H1 (cell line): ENCODE results near the gene BCL2L13. TPM values are rescaled to one million over a fixed set of nuclear protein-coding genes. Genes with fewer than 3 reads are reported as not detected.
A peak's percentile ranks its signal among the peaks of the same experiment; 100 is the strongest.

ENCODE experiments used
- CTCF ChIA-PET: fragments of 300-600 bp; sonication (Branson Sonifier 250); formaldehyde crosslinking; loops from one replicate; lab custom pipeline; 2021; ENCODE audit not compliant: partially characterized antibody; lab: Charles Lee
- POLR2A ChIA-PET: fragments of 300-600 bp; sonication (Branson Sonifier 250); formaldehyde crosslinking; loops from one replicate; lab custom pipeline; 2021; ENCODE audit warnings: inconsistent platforms; ENCODE audit not compliant: partially characterized antibody; lab: Charles Lee
- DNase-seq, 2 experiments: peaks; one replicate each; pipeline versions ENCODE4 v3.0.0 to v3.0.0-alpha.2; 2010 to 2022; ENCODE audit warnings: low spot score in 2 of 2, low read depth in 1 of 2, mixed read lengths in 1 of 2
- FAIRE-seq: peaks from 2 replicates; lab custom pipeline; 2011; peaks lifted over from hg19 to GRCh38; lab: Jason Lieb, UNC
- H2AFZ ChIP-seq: 2 replicates; pipeline ENCODE4 v1.8.1; 2012; ENCODE audit warnings: low read length, inconsistent platforms
- H2AK5ac ChIP-seq: 2 replicates; pipeline ENCODE4 v1.6.1; 2013; ENCODE audit warnings: low read depth, low read length
- H2BK120ac ChIP-seq: replicated peaks from 2 replicates; pipeline ENCODE3; 2013; ENCODE audit warnings: low read depth, low read length, inconsistent platforms
- H2BK12ac ChIP-seq: 2 replicates; pipeline ENCODE4 v1.6.1; 2013; ENCODE audit warnings: low read depth, low read length
- H2BK15ac ChIP-seq: 2 replicates; pipeline ENCODE4 v1.6.1; 2013; ENCODE audit warnings: low read length
- H2BK20ac ChIP-seq: 2 replicates; pipeline ENCODE4 v1.6.1; 2013; ENCODE audit warnings: low read length
- H2BK5ac ChIP-seq: 2 replicates; pipeline ENCODE4 v1.6.1; 2013; ENCODE audit warnings: low read depth, low read length
- H3K14ac ChIP-seq: 2 replicates; pipeline ENCODE4 v1.6.1; 2013; ENCODE audit warnings: inconsistent platforms; ENCODE audit not compliant: insufficient read length
- H3K18ac ChIP-seq: 2 replicates; pipeline ENCODE4 v1.6.1; 2013; ENCODE audit warnings: low read length; ENCODE audit errors: extremely low read depth
- H3K23ac ChIP-seq: 2 replicates; pipeline ENCODE4 v1.6.1; 2013; ENCODE audit warnings: inconsistent platforms; ENCODE audit not compliant: insufficient read length
- H3K23me2 ChIP-seq: 2 replicates; pipeline ENCODE4 v1.6.1; 2013; ENCODE audit warnings: low read depth, low read length
- H3K27ac ChIP-seq: 2 replicates; pipeline ENCODE4 v1.6.1; 2011; ENCODE audit warnings: low read depth, low read length, inconsistent platforms
- H3K27me3 ChIP-seq, 4 experiments: replicated peaks in 1 of 4; 1 replicate in 1 of 4; 2 replicates in 3 of 4; pipeline versions ENCODE4 v1.6.1 to v1.8.1; 2011 to 2013; ENCODE audit warnings: low read length in 3 of 4, mild to moderate bottlenecking in 3 of 4, inconsistent platforms in 2 of 4, mixed read lengths in 2 of 4, moderate library complexity in 1 of 4; ENCODE audit not compliant: control insufficient read depth in 3 of 4, insufficient read depth in 3 of 4; ENCODE audit errors: extremely low read depth in 1 of 4
- H3K36me3 ChIP-seq, 4 experiments: 2 replicates each; pipeline versions ENCODE4 v1.6.1 to v1.8.1; 2011 to 2013; ENCODE audit warnings: mild to moderate bottlenecking in 4 of 4, low read length in 3 of 4, moderate library complexity in 2 of 4, control low read depth in 1 of 4, inconsistent platforms in 1 of 4; ENCODE audit not compliant: insufficient read depth in 4 of 4, control insufficient read depth in 2 of 4
- H3K4ac ChIP-seq: replicated peaks from 2 replicates; pipeline ENCODE3; 2013; ENCODE audit warnings: low read length, low read depth, mixed read lengths, inconsistent platforms; ENCODE audit not compliant: insufficient read length
- H3K4me1 ChIP-seq, 4 experiments: replicated peaks in 1 of 4; 1 replicate in 1 of 4; 2 replicates in 3 of 4; pipeline versions ENCODE4 v1.6.1 to v1.8.1; 2011 to 2013; ENCODE audit warnings: low read length in 3 of 4, inconsistent platforms in 2 of 4, mixed read lengths in 1 of 4; ENCODE audit not compliant: insufficient read depth in 4 of 4, control insufficient read depth in 3 of 4
- H3K4me2 ChIP-seq, 2 experiments: 2 replicates each; pipeline versions ENCODE4 v1.6.1 to v1.8.1; 2011 to 2013; ENCODE audit warnings: low read depth in 2 of 2, low read length in 2 of 2, control low read depth in 1 of 2, inconsistent platforms in 1 of 2, mild to moderate bottlenecking in 1 of 2; ENCODE audit not compliant: insufficient read depth in 1 of 2
- H3K4me3 ChIP-seq, 4 experiments: fragments of 200-600, 300-600 bp in 1 of 4; sonication (generic), shearing (Covaris generic), sonication (Bioruptor Twin) in 1 of 4; 2 replicates each; pipeline versions ENCODE4 v1.5.1 to v1.8.1; 2011 to 2016; ENCODE audit warnings: low read length in 4 of 4, low read depth in 3 of 4, control low read depth in 2 of 4, inconsistent platforms in 2 of 4, mild to moderate bottlenecking in 2 of 4, mixed read lengths in 1 of 4, moderate library complexity in 1 of 4; ENCODE audit not compliant: insufficient read depth in 2 of 4; ENCODE audit errors: extremely low read depth in 1 of 4
- H3K56ac ChIP-seq: replicated peaks from 2 replicates; pipeline ENCODE3; 2013; ENCODE audit warnings: low read depth, mild to moderate bottlenecking, mixed read lengths, low read length, inconsistent platforms; ENCODE audit not compliant: insufficient read length
- H3K79me1 ChIP-seq: 2 replicates; pipeline ENCODE4 v1.6.1; 2013; ENCODE audit warnings: low read depth, low read length, control low read depth
- H3K79me2 ChIP-seq, 2 experiments: 2 replicates each; pipeline versions ENCODE4 v1.6.1 to v1.8.1; 2012 to 2013; ENCODE audit warnings: low read length in 2 of 2, mild to moderate bottlenecking in 2 of 2, inconsistent platforms in 1 of 2; ENCODE audit not compliant: insufficient read depth in 2 of 2, control insufficient read depth in 1 of 2
- H3K9ac ChIP-seq, 4 experiments: replicated peaks in 1 of 4; 1 replicate in 1 of 4; 2 replicates in 3 of 4; pipeline versions ENCODE4 v1.6.1 to v1.8.1; 2011 to 2013; ENCODE audit warnings: low read depth in 3 of 4, low read length in 3 of 4, control low read depth in 2 of 4, mild to moderate bottlenecking in 2 of 4, moderate library complexity in 2 of 4, inconsistent platforms in 1 of 4; ENCODE audit errors: extremely low read depth in 1 of 4
- H3K9me3 ChIP-seq, 2 experiments: 2 replicates each; pipeline versions ENCODE4 v1.6.1 to v1.8.1; 2012 to 2013; ENCODE audit warnings: mild to moderate bottlenecking in 2 of 2, moderate library complexity in 2 of 2, control low read depth in 1 of 2, inconsistent platforms in 1 of 2, low read depth in 1 of 2, low read length in 1 of 2, mixed read lengths in 1 of 2; ENCODE audit not compliant: insufficient read depth in 2 of 2
- H4K20me1 ChIP-seq, 2 experiments: replicated peaks in 1 of 2; 2 replicates each; pipeline versions ENCODE3 to v1.8.1; 2011 to 2013; ENCODE audit warnings: inconsistent platforms in 2 of 2, low read length in 2 of 2, mild to moderate bottlenecking in 1 of 2; ENCODE audit not compliant: insufficient read depth in 2 of 2, control insufficient read depth in 1 of 2
- H4K5ac ChIP-seq: 2 replicates; pipeline ENCODE4 v1.6.1; 2013; ENCODE audit warnings: low read length, low read depth, mixed read lengths, inconsistent platforms; ENCODE audit not compliant: insufficient read length
- H4K8ac ChIP-seq: 2 replicates; pipeline ENCODE4 v1.8.0; 2013; ENCODE audit warnings: mild to moderate bottlenecking, moderate library complexity, low read length, inconsistent platforms; ENCODE audit not compliant: insufficient read depth; ENCODE audit errors: extremely low read depth
- H4K91ac ChIP-seq: replicated peaks from 2 replicates; pipeline ENCODE3; 2013; ENCODE audit warnings: low read length, mixed read lengths, inconsistent platforms; ENCODE audit not compliant: insufficient read length
- HDAC2 ChIP-seq, 2 experiments: fragments of 300-600 bp in 1 of 2; sonication (generic) in 1 of 2; IDR thresholded peaks; 2 replicates each; pipeline ENCODE4 v1.6.1; 2011 to 2012; ENCODE audit warnings: low read depth in 2 of 2, low read length in 2 of 2, mild to moderate bottlenecking in 2 of 2, moderate library complexity in 2 of 2, borderline replicate concordance in 1 of 2, inconsistent platforms in 1 of 2
- KDM5A ChIP-seq: fragments of 200-600 bp; IDR thresholded peaks from 2 replicates; pipeline ENCODE4 v1.7.1; 2012; ENCODE audit warnings: mild to moderate bottlenecking, low read length, inconsistent platforms, mixed read lengths
- RNF2 ChIP-seq: fragments of 200-900, 300-1000 bp; sonication (generic); IDR thresholded peaks from 2 replicates; pipeline ENCODE4 v1.7.1; 2016; ENCODE audit warnings: borderline replicate concordance, low read depth, mild to moderate bottlenecking, antibody characterized with exemption, low read length; ENCODE audit not compliant: poor library complexity, severe bottlenecking; ENCODE audit errors: missing control alignments
- SAP30 ChIP-seq: fragments of 300-600 bp; sonication (generic); IDR thresholded peaks from 2 replicates; pipeline ENCODE4 v1.7.1; 2012; ENCODE audit warnings: low read length, moderate library complexity, mild to moderate bottlenecking, inconsistent platforms; ENCODE audit not compliant: insufficient read depth, insufficient replicate concordance
- SIX5 ChIP-seq: IDR thresholded peaks from 2 replicates; pipeline ENCODE4 v1.6.1; 2011; ENCODE audit warnings: mild to moderate bottlenecking, low read depth, low read length
- SP1 ChIP-seq: IDR thresholded peaks from 2 replicates; pipeline ENCODE4 v1.6.1; 2011; ENCODE audit warnings: low read depth, low read length
- SP4 ChIP-seq: IDR thresholded peaks from 2 replicates; pipeline ENCODE4 v1.6.1; 2012; ENCODE audit warnings: low read length, inconsistent platforms
- TCF12 ChIP-seq: IDR thresholded peaks from 2 replicates; pipeline ENCODE4 v1.6.1; 2011; ENCODE audit warnings: low read depth, mild to moderate bottlenecking, low read length
- ZNF274 ChIP-seq: IDR thresholded peaks from 2 replicates; pipeline ENCODE4 v1.7.0; 2012; ENCODE audit warnings: low read length, borderline replicate concordance; ENCODE audit errors: extremely low read depth
- WGBS, 2 experiments: shearing (Covaris generic) in 1 of 2; methylation state at CpG; one replicate each; pipeline versions ENCODE4 v1.1.6 to v1.1.7; 2013 to 2015; ENCODE audit warnings: low lambda C conversion rate in 2 of 2, mixed read lengths in 2 of 2, inconsistent platforms in 1 of 2, low coverage in 1 of 2, missing lambda C conversion rate in 1 of 2; ENCODE audit not compliant: insufficient replicate concordance in 2 of 2, insufficient coverage in 1 of 2, insufficient read length in 1 of 2; ENCODE audit errors: extremely low coverage in 1 of 2, missing lambda C conversion rate in 1 of 2; 5-methylcytosine and 5-hydroxymethylcytosine counted together
- polyA plus RNA-seq, 7 experiments: library from polyadenylated mRNA; depleted of rRNA in 3 of 7; stranded (reverse) in 5 of 7; unstranded in 2 of 7; fragments of >200 nt in 5 of 7; fragments of 200-250 nt in 2 of 7; gene quantifications; 1 replicate in 5 of 7; 2 replicates in 1 of 7; 4 replicates in 1 of 7; pipeline versions ENCODE4 v1.2.1 to v1.2.3, GENCODE V29; 2011 to 2013; ENCODE audit warnings: missing spikeins in 2 of 7, mixed read lengths in 2 of 7
- total RNA-seq: library from RNA; stranded (reverse); fragmentation: NEBNext Ultra II Directional; extraction: Animal tissue kit (Norgen Biotek cat#: 25700); gene quantifications from 2 replicates; pipeline ENCODE4 v1.2.1, GENCODE V29; 2021
- TF ChIP-seq, protein P1 (sequence below), 3 experiments: IDR thresholded peaks; 1 replicate in 2 of 3; 2 replicates in 1 of 3; pipeline versions ENCODE4 v1.5.1 to v1.6.1; 2011; ENCODE audit warnings: low read length in 3 of 3, mild to moderate bottlenecking in 3 of 3, inconsistent platforms in 2 of 3, low read depth in 1 of 3, moderate library complexity in 1 of 3; ENCODE audit not compliant: insufficient read depth in 1 of 3; ENCODE audit errors: control extremely low read depth in 1 of 3

The BCL2L13 gene
- total and polyA plus RNA-seq, 2 of the 8 experiments (the other 6 are each of a cell fraction or from before 2014, with no cell fraction given) = 20.7 to 35.0 TPM

DNA sequence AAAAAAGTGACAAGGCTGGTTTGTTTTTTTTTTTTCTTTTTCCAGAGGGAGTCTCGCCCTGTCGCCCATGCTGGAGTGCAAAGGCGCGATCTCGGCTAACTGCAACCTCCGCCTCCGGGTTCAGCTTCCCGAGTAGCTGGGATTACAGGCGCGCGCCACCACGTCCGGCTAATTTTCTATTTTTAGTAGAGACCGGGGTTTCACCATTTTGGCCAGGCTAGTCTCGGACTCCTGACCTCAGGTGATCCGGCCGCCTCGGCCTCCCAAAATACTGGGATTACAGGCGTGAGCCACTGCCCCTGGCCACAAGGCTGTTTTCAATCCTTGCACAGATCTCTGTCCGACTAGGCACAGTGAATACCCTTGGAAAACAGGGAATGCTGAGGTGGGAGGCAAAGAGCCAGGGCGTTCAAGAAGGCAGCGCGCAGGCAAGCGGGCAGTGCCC, 10.6 kb upstream of the BCL2L13 start:
- H3K4me1 ChIP-seq = no peaks in the 10 kb centered on the region
- peak overlapping the region; percentile 82 for H3K56ac ChIP-seq
- H3K79me1 ChIP-seq = peaks cover 2% of the 10 kb centered on the region; the same call in 1 of the 2 replicates
- H2BK15ac ChIP-seq = no peak overlapping the region
- H3K9ac ChIP-seq = peak overlapping the region; percentile 86 to 96 (median 94)
- H2BK120ac ChIP-seq = no peak overlapping the region
- no peak overlapping the region for H2BK20ac ChIP-seq
- H3K23ac ChIP-seq = no peak overlapping the region
- H4K8ac ChIP-seq = peak overlapping the region; percentile 91
- ChIA-PET CTCF (no interaction called here), POLR2A (interaction anchor here (0.6 kb wide), 1 partner anchor 359 kb away, joined by 3 read pairs; no protein-coding TSS in a partner anchor)
- peaks cover 0 to 2% (median under 1%) of the 10 kb centered on the region in 4 experiments; a peak in 2 of 8 replicates for H3K36me3 ChIP-seq
- H4K5ac ChIP-seq = no peak overlapping the region
- H3K9me3 ChIP-seq = no peaks in the 10 kb centered on the region
- peaks cover 4% of the 10 kb centered on the region; the same call in 1 of the 2 replicates for H3K23me2 ChIP-seq
- H3K4ac ChIP-seq = peak overlapping the region; percentile 57
- DNase-seq (no peak), FAIRE-seq (no peak)
- H4K20me1 ChIP-seq = no peaks in the 10 kb centered on the region
- peak overlapping the region; percentile 69 for H3K27ac ChIP-seq
- H2AK5ac ChIP-seq = 0 out of 2 replicates have a peak overlapping the region, but pooled peaks have one; percentile 95
- peak overlapping the region; percentile 5 for H4K91ac ChIP-seq
- H2BK5ac ChIP-seq = peak overlapping the region; percentile 97
- H2BK12ac ChIP-seq = 0 out of 2 replicates have a peak overlapping the region, but pooled peaks have one; percentile 39
- H2AFZ ChIP-seq = no peak overlapping the region
- H3K4me2 ChIP-seq = peak overlapping the region; percentile 73 to 82
- H3K27me3 ChIP-seq = no peaks in the 10 kb centered on the region
- peak overlapping the region; percentile 88 to 100 (median 94) for H3K4me3 ChIP-seq
- WGBS, 2 experiments = 41% methylated on average over 24 of the region's 24 CpGs; no CpG with 5 or more reads in 1 of the 2 experiments
- H3K14ac ChIP-seq = no peak overlapping the region
- peaks cover 3 to 43% of the 10 kb centered on the region in 2 experiments; a peak in 3 of 4 replicates for H3K79me2 ChIP-seq
- peak overlapping the region; percentile 90; the same call in 1 of the 2 replicates for H3K18ac ChIP-seq
- no peak for TF ChIP-seq RNF2
- no peak for TF ChIP-seq SP4
- TF ChIP-seq SP1 = no peak
- no peak for TF ChIP-seq TCF12
- TF ChIP-seq SIX5 = no peak
- TF ChIP-seq, protein P1, sequence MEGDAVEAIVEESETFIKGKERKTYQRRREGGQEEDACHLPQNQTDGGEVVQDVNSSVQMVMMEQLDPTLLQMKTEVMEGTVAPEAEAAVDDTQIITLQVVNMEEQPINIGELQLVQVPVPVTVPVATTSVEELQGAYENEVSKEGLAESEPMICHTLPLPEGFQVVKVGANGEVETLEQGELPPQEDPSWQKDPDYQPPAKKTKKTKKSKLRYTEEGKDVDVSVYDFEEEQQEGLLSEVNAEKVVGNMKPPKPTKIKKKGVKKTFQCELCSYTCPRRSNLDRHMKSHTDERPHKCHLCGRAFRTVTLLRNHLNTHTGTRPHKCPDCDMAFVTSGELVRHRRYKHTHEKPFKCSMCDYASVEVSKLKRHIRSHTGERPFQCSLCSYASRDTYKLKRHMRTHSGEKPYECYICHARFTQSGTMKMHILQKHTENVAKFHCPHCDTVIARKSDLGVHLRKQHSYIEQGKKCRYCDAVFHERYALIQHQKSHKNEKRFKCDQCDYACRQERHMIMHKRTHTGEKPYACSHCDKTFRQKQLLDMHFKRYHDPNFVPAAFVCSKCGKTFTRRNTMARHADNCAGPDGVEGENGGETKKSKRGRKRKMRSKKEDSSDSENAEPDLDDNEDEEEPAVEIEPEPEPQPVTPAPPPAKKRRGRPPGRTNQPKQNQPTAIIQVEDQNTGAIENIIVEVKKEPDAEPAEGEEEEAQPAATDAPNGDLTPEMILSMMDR (IDR thresholded peaks at IDR 0.05; ENCODE audit: control extremely low read depth in 1 of 3, insufficient read depth in 1 of 3, low read depth in 1 of 3, low read length in 3 of 3) = no peak
- no peak for TF ChIP-seq KDM5A
- no peak for TF ChIP-seq HDAC2 (IDR thresholded peaks at IDR 0.05; ENCODE audit: borderline replicate concordance in 1 of 2, low read depth in 2 of 2, low read length in 2 of 2)
- TF ChIP-seq SAP30 = no peak
- TF ChIP-seq ZNF274 = no peak
